NCI-H1694 treated with DMSO at 0.1 percent for 48 hours (cell line): Measurements from ENCODE around the gene DTNBP1.

Experiments
- DNase-seq: peaks from one replicate; lab custom pipeline; 2025; lab: John Stamatoyannopoulos, UW

The DTNBP1 gene

GRCh38 chr6:15623276-15624116 lies 39.3 kb downstream of the DTNBP1 start:
- peak; percentile 61 for DNase-seq

GRCh38 chr6:15622045-15622740 lies 40.6 kb downstream of the DTNBP1 start:
- DNase-seq: peak; percentile 30

GRCh38 chr6:15621203-15622044 lies 41.4 kb downstream of the DTNBP1 start:
- DNase-seq: peak; percentile 96

GRCh38 chr6:15620611-15621010 lies 42.2 kb downstream of the DTNBP1 start:
- peak; percentile 88 for DNase-seq

GRCh38 chr6:15619330-15619729 lies 43.5 kb downstream of the DTNBP1 start:
- no peak for DNase-seq

- DNase-seq: no peak
Observed at GRCh38 chr6:15618685-15619084, 44.1 kb downstream of the DTNBP1 start.

- no peak for DNase-seq
Observed at GRCh38 chr6:15616261-15616660, 46.6 kb downstream of the DTNBP1 start.

GRCh38 chr6:15615802-15616201 lies 47.0 kb downstream of the DTNBP1 start:
- no peak for DNase-seq

GRCh38 chr6:15614277-15614676 lies 48.6 kb downstream of the DTNBP1 start:
- no peak for DNase-seq

- DNase-seq: no peak
Observed at GRCh38 chr6:15608396-15608795, 54.4 kb downstream of the DTNBP1 start.

- no peak for DNase-seq
Observed at GRCh38 chr6:15607603-15608002, 55.2 kb downstream of the DTNBP1 start.

- no peak for DNase-seq
Observed at GRCh38 chr6:15606347-15606746, 56.5 kb downstream of the DTNBP1 start.

- DNase-seq: no peak
Observed at GRCh38 chr6:15604843-15605242, 58.0 kb downstream of the DTNBP1 start.

- no peak for DNase-seq
Observed at GRCh38 chr6:15602154-15602553, 60.7 kb downstream of the DTNBP1 start.

GRCh38 chr6:15598273-15598798 lies 64.5 kb downstream of the DTNBP1 start:
- no peak for DNase-seq

- no peak for DNase-seq
Observed at GRCh38 chr6:15596186-15596896, 66.5 kb downstream of the DTNBP1 start.

- DNase-seq: no peak
Observed at GRCh38 chr6:15595461-15596173, 67.2 kb downstream of the DTNBP1 start.

- no peak for DNase-seq
Observed at GRCh38 chr6:15594512-15595259, 68.1 kb downstream of the DTNBP1 start.

- no peak for DNase-seq
Observed at GRCh38 chr6:15593798-15594197, 69.0 kb downstream of the DTNBP1 start.

GRCh38 chr6:15592610-15593009 lies 70.2 kb downstream of the DTNBP1 start:
- DNase-seq: no peak
